AG09309 (cell line): ENCODE measurements around the gene OR52N4.

ENCODE experiments used
- DNase-seq: peaks from one replicate; pipeline ENCODE4 v3.0.0-alpha.2; 2010; ENCODE audit warnings: low read depth
- H3K4me3 ChIP-seq: 2 replicates; pipeline ENCODE4 v1.5.1; 2011; ENCODE audit warnings: mild to moderate bottlenecking, low read depth, low read length, moderate library complexity; ENCODE audit not compliant: control insufficient read depth
- TF ChIP-seq, protein P1 (sequence below): IDR thresholded peaks from 2 replicates; pipeline ENCODE4 v1.5.1; 2011; ENCODE audit warnings: mild to moderate bottlenecking, low read depth, low read length, inconsistent platforms; ENCODE audit not compliant: insufficient read depth, control insufficient read depth; ENCODE audit errors: missing control alignments

Gene OR52N4

GRCh38 chr11:5746614-5747013 lies 7.4 kb upstream of the OR52N4 start:
- no peak for DNase-seq
- no peak overlapping the region for H3K4me3 ChIP-seq
- TF ChIP-seq, protein P1, sequence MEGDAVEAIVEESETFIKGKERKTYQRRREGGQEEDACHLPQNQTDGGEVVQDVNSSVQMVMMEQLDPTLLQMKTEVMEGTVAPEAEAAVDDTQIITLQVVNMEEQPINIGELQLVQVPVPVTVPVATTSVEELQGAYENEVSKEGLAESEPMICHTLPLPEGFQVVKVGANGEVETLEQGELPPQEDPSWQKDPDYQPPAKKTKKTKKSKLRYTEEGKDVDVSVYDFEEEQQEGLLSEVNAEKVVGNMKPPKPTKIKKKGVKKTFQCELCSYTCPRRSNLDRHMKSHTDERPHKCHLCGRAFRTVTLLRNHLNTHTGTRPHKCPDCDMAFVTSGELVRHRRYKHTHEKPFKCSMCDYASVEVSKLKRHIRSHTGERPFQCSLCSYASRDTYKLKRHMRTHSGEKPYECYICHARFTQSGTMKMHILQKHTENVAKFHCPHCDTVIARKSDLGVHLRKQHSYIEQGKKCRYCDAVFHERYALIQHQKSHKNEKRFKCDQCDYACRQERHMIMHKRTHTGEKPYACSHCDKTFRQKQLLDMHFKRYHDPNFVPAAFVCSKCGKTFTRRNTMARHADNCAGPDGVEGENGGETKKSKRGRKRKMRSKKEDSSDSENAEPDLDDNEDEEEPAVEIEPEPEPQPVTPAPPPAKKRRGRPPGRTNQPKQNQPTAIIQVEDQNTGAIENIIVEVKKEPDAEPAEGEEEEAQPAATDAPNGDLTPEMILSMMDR = no peak

GRCh38 chr11:5749836-5750235 lies 4.2 kb upstream of the OR52N4 start:
- no peak for DNase-seq
- TF ChIP-seq, protein P1 = no peak
- no peak overlapping the region for H3K4me3 ChIP-seq

DNA sequence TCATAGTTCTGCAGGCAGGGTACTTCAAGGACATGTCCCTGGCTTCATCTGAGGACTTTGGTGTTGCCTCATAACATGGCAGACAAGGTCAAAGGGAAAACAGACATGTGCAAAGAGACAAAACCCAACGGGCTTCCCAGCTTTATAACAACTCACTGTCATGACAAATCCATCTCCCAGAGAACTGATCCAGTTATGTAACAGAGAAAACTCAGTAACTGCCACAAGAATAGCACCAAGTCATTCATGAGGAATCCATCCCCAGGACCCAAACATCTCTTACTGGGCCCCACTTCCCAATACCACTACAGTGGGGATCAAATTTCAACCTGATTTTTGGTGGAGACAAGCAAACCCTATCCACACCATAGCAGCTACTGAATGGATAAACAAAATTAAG lies 13.0 kb downstream of the OR52N4 start:
- no peak overlapping the region for H3K4me3 ChIP-seq
- TF ChIP-seq, protein P1 = no peak
- DNase-seq = no peak

DNA sequence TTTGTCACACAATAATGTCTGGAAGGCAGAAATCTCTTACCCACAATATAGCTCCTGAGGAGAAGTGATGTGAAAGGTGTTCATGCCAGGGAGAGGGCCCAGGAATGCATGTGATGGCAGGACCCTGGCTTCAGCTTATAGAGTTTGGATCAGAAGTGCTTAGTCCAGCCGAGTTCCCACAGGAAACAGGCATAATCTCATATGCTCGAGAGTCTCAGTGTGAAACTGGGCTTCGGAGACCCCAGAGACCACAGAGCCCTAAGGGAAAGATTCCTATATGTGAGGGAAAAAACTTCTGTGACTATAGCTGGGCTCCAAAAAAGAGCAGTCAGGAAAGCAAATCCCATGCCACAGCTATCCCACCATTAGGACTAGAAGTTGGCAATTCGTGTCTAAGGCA lies 29.2 kb downstream of the OR52N4 start, which contains the start of gene OR52N5:
Gene OR52N5 (minus strand): TSS at position 101 of the 400 bp plus-strand sequence. CDS start 4,721 bp downstream, outside the sequence.
- no peak within 1 kb of the TSS for H3K4me3 ChIP-seq
- TF ChIP-seq, protein P1 = no peak
- DNase-seq = no peak

DNA sequence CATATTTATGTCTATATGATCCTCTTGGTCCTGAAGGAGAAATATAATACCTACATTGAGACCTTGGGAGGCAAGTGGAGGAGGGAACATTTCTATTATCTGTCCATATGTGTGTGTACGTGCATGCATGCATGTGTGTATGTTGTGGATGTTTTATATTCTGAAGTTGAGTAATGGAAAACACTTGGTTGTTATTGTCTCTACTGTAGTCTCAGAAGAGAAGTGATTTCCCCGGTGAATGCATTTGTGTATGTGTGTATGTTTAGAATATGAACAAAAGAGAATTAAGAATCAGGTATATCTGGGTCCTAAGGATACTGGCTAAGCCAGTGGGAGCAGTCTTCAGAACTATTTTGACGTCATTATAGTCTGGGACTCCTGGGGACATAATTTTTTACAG lies 37.1 kb downstream of the OR52N4 start, which contains the start of gene OR52N1:
Gene OR52N1 (minus strand): TSS at position 101 of the 400 bp plus-strand sequence. CDS start 2,449 bp downstream, outside the sequence.
- DNase-seq = no peak
- no peak within 1 kb of the TSS for H3K4me3 ChIP-seq
- TF ChIP-seq, protein P1 = no peak

GRCh38 chr11:5796541-5796940 lies 42.5 kb downstream of the OR52N4 start:
- no peak overlapping the region for H3K4me3 ChIP-seq
- DNase-seq = no peak
- TF ChIP-seq, protein P1 = no peak

DNA sequence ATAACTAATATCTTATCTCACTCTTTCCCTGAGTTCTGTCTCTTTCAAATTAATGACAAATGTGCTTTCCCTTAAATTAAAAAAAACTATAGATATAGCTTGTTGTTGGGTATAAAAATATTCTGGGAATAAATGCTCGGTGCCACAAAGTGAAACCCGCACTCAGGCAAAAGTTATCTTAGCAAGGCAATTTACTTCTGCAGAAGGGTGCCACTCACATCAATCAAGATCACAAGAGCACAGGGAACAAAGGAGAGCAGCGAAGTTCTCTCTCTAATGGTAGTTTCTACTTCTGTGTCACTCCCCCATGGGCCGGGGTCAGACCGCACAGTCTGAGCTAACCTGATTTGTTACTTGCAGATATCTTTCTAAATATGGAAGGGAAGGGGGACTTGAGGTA lies 49.9 kb downstream of the OR52N4 start:
- H3K4me3 ChIP-seq = no peak overlapping the region
- DNase-seq = no peak
- TF ChIP-seq, protein P1 = no peak
